Measurements from ENCODE around the gene LRTM2.

LRTM2 gene

DNA sequence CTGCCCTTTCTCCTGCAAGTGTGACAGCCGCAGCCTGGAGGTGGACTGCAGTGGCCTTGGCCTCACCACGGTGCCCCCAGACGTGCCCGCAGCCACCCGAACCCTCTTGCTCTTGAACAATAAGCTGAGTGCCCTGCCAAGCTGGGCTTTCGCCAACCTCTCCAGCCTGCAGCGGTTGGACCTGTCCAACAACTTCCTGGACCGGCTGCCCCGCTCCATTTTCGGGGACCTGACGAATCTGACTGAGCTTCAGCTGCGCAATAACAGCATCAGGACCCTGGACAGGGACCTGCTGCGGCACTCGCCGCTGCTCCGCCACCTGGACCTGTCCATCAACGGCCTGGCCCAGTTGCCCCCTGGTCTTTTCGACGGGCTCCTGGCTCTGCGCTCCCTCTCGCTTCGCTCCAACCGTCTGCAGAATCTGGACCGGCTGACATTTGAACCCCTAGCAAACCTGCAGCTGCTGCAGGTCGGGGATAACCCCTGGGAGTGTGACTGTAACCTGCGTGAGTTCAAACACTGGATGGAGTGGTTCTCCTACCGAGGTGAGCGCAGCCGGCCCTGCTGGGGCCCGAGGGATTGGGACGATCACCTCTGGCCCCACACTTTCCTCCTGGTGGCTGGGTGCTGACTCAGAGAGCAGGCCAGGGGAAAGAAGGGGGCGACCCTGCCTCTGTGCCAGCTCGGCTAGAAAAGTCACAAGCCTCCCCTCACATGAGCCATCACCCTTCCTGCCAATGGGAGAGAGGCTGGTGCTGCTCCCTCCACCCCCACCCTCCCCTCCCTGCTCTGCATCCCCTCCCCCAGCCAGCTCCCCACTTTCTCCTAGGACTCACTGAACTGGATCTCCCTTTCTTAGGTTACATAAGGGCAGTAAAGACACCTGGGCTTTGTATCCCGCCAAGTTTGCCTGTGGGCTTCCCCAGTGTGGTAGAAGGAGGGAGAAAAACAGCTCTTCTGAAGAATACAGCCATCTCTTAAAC is 10.9 kb downstream of the LRTM2 start:
- no peak for DNase-seq

DNA sequence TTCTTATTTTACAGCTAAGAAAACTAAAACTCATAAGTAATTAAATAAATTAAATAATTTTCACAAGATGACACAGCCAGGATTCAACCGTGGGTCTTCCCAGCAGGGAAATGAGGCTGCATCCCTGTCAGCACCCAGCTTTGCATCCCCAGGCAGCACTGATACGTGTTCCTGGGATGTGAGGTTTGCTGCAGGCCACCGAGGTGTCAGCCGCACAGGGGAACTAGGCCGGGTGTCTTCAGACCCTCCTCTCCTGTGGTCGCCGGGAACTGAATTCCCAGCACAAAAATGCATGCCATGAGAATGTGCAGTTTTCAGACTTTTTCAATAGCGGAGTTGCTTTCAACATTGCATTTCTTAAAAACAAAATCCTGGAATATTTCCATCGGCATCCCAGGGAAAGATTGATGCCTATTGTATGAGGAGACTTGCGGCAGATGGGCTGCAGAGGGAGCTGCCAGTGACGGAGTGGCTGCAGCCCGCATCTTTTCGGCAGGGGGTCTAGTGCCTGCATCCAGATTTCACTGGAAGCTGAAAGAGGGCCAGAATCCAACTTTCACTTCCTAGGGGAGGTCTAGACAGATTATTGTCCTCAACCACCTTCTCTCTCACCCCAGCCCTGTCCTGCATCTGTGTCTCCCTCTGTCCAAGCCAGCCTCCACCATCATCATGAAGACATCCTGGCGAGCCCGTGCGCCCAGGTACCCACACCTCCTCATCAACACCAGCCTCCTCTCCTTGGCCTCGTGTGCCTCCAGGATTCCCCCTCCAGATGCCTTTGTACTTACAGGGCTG is 12.6 kb downstream of the LRTM2 start:
- DNase-seq, result no peak

GRCh38 chr12:1833596-1834028 is 13.2 kb downstream of the LRTM2 start:
- DNase-seq, result no peak

- no peak for DNase-seq
Observed at GRCh38 chr12:1834186-1834925, 14.0 kb downstream of the LRTM2 start.

- no peak for DNase-seq
Observed at GRCh38 chr12:1835211-1836131, 15.1 kb downstream of the LRTM2 start.

GRCh38 chr12:1836241-1836803 is 16.0 kb downstream of the LRTM2 start:
- DNase-seq, result no peak

- DNase-seq, result no peak
Observed at GRCh38 chr12:1836854-1837421, 16.6 kb downstream of the LRTM2 start.

DNA sequence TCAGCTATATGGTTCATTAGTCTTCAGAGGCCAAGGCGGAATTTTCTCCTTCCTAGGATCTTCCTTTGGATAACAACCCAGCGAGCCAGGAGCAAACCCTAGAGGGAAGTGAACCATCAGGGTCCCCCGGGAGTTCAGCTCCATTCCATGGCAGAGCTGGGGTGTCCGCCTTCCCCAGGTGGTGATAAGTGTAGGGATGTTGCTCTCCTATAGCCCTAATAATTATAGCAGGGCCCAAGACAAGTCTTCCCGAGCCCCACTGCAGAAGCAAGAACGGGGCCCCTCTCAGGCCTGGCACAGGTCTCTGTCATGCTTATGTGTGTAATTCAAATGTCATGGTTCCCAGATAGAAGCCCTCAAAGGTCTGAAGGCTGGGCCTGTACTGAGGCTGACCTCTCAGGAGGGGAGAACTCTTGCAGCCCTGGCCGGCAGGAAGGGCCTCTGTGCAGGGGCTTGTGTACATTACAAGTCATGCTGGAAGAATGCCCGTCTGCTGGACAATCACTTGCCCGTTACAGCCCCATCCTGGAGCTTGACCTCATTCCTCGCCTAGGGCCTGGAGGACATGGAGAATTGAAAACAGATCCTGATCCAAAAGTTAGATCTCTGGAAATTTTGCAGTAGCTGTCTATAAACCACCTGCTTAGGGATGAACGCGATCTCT is 17.3 kb downstream of the LRTM2 start:
- no peak for DNase-seq

DNA sequence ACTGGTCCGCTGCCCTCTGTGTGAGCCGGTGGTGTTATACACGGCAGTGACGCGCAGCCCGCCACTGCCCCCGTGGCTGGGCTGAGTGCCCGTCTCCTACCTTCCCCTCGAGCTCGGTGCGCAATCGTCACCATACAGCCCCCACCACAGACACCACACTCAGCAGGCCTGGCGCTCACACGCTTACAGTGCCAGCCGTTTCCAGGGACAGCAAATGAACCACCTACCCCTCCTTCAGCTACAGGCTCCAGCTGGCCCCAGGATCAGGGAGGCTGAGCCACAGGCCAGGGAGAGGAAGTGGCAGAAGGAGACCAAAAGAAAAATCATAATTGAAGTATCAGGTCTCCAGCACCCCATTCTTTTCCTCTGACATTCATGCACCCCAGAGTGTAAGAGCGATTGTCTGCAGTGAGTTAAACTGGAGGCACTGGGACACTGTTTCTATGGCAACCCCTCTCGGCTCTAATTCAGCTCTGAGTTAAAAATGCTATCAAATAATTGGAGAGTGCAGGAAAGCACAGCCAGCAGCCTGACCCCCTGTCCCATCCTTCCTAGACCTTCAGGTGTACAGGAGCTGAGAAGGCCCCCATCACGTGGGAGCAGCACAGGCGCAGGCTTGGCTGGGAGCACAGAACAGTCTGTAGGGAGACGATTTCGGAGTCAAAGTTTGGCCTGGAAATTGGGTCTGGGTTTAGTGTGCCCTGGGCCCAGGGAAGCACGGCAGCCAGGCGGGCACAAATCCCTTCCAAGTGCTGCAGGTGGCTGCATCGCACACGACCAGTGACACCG is 18.0 kb downstream of the LRTM2 start:
- DNase-seq, result no peak

GRCh38 chr12:1838994-1839365 is 18.6 kb downstream of the LRTM2 start:
- no peak for DNase-seq

- no peak for DNase-seq
Observed at GRCh38 chr12:1839464-1839863, 19.1 kb downstream of the LRTM2 start.

- DNase-seq, result no peak
Observed at GRCh38 chr12:1839956-1840951, 19.9 kb downstream of the LRTM2 start.

- no peak for DNase-seq
Observed at GRCh38 chr12:1840981-1841425, 20.6 kb downstream of the LRTM2 start.

GRCh38 chr12:1841586-1842182 is 21.3 kb downstream of the LRTM2 start:
- DNase-seq, result no peak

GRCh38 chr12:1842183-1842904 is 22.0 kb downstream of the LRTM2 start:
- DNase-seq, result no peak

GRCh38 chr12:1842905-1843640 is 22.7 kb downstream of the LRTM2 start:
- DNase-seq, result no peak

DNA sequence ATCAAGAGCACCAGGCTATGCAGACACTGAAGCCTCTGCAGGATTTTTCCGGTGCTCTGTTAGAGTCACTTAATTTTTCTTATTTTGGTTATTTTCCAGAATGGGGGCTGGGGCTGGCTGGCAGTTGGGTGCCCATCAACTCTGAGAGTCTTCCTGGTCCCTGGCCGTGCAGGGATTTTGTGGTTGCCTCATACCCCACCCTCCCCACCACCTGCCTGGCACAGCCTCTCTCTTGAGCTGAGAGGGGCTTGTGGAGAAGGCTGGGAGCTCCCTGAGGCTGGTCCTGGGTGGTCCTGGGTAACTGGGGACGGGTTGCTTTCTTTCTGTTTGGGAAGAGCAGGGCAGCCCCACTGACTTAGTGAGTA is 23.3 kb downstream of the LRTM2 start:
- DNase-seq, result no peak
